ENCODE data around the gene ABR. TPM values are rescaled to one million over a fixed set of nuclear protein-coding genes. Genes with fewer than 3 reads are reported as not detected.

ABR gene
- total RNA-seq, 1 donor from 2014 or later: 92.7 TPM

DNA sequence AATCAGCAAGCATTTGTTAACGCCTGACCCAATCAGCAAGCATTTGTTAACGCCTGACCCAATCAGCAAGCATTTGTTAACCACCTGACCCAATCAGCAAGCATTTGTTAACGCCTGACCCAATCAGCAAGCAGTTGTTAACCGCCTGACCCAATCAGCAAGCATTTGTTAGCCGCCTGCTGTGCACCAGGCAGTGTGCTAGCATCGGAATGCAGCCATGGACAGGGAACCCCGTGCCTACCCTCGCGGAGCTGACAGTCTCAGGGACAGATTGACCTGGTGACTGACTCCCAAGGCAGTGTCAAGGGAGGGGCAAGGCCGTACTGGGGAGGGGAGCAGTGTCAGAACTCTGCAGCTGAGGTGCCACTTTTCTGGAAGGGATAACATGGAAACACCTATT, 66.9 kb downstream of the ABR start:
- Histone ChIP-seq H3K36me3 (no peaks in the 10 kb centered on the region), H4K20me1 (ENCODE audit: low read depth) (peaks cover 12% of the 10 kb centered on the region), H3K9ac (no peak overlapping the region), H3F3A (ENCODE audit: low read depth) (peaks cover 18% of the 10 kb centered on the region), H3K4me3 (no peak overlapping the region), H3K4me1 (peaks cover 19% of the 10 kb centered on the region), H3K79me2 (ENCODE audit: low read depth) (no peaks in the 10 kb centered on the region), H3K27me3 (peaks cover 10% of the 10 kb centered on the region), H2AFZ (replicated peaks) (no peak overlapping the region), H3K27ac (no peak overlapping the region), H3K9me3 (ENCODE audit: low read depth) (no peaks in the 10 kb centered on the region), H3K4me2 (no peak overlapping the region)
- Mint-ChIP-seq H3K27ac (no peak overlapping the region), H3K9me3 (no peaks in the 10 kb centered on the region), H3K36me3 (peaks cover 2% of the 10 kb centered on the region), H3K4me1 (peaks cover 52% of the 10 kb centered on the region), H3K27me3 (ENCODE audit: insufficient read depth, low read depth) (peaks cover 2% of the 10 kb centered on the region), H3K4me3 (no peak overlapping the region)
- DNase-seq (ENCODE audit: low spot score): no peak
- TF ChIP-seq EZH2 (IDR thresholded peaks at IDR 0.05) (no peak), EZH2phosphoT487 (IDR thresholded peaks at IDR 0.05) (no peak)
- TF ChIP-seq, protein P1, sequence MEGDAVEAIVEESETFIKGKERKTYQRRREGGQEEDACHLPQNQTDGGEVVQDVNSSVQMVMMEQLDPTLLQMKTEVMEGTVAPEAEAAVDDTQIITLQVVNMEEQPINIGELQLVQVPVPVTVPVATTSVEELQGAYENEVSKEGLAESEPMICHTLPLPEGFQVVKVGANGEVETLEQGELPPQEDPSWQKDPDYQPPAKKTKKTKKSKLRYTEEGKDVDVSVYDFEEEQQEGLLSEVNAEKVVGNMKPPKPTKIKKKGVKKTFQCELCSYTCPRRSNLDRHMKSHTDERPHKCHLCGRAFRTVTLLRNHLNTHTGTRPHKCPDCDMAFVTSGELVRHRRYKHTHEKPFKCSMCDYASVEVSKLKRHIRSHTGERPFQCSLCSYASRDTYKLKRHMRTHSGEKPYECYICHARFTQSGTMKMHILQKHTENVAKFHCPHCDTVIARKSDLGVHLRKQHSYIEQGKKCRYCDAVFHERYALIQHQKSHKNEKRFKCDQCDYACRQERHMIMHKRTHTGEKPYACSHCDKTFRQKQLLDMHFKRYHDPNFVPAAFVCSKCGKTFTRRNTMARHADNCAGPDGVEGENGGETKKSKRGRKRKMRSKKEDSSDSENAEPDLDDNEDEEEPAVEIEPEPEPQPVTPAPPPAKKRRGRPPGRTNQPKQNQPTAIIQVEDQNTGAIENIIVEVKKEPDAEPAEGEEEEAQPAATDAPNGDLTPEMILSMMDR (IDR thresholded peaks at IDR 0.05): no peak

DNA sequence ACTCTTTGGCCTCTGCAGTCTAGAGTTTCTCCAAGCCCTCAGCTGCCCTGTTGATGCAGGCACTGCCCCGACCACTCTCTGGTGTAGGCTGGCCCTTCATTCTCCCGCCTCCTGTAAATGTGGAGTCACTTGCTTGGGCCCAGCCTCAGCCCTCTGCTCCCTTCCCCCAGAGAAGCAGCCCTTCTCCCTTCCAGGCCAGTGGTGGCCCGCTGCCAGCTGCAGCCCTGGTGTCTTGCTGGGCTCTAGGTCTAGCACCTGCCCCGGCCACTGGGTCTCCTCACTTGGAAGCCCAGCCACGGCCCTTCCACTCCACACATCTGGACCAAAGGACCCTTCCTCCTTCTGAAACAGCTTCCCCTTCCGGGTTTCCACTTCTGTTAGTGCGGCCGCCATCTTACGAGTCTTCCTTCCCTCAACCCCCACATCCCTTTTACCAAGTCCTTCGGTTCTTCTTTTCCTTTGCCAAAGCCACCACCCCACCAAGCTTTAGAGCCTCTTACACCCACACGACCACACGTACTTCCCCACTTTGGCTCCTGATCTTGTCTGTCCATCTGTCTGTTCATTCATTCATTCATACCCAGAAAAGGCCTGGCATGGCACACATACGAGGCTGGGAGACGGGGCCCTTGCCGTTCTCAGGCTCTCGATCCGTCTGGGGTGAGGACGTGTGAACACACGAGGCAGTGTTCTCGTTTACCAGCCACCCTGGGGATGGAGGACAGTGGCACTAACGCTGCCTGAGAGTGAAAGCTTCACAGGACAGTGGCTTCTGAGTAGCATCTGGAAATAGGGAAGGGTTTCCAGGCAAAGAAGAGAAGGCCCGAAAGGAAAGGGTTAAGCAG, 68.0 kb downstream of the ABR start:
- Histone ChIP-seq H3K27ac (no peak overlapping the region), H3K79me2 (ENCODE audit: low read depth) (no peaks in the 10 kb centered on the region), H3K27me3 (peaks cover 14% of the 10 kb centered on the region), H3K9ac (no peak overlapping the region), H3K4me2 (no peak overlapping the region), H2AFZ (replicated peaks) (no peak overlapping the region), H3K4me3 (no peak overlapping the region), H3K36me3 (no peaks in the 10 kb centered on the region), H3K9me3 (ENCODE audit: low read depth) (no peaks in the 10 kb centered on the region), H3K4me1 (peaks cover 21% of the 10 kb centered on the region), H4K20me1 (ENCODE audit: low read depth) (peaks cover 21% of the 10 kb centered on the region), H3F3A (ENCODE audit: low read depth) (peaks cover 18% of the 10 kb centered on the region)
- H3K27ac Mint-ChIP-seq: peak overlapping the region; percentile 94
- H3K4me1 Mint-ChIP-seq: peaks cover 59% of the 10 kb centered on the region
- peaks cover 2% of the 10 kb centered on the region for H3K27me3 Mint-ChIP-seq (ENCODE audit: insufficient read depth, low read depth)
- H3K9me3 Mint-ChIP-seq: no peaks in the 10 kb centered on the region
- H3K36me3 Mint-ChIP-seq: peaks cover 2% of the 10 kb centered on the region
- DNase-seq (ENCODE audit: low spot score): no peak
- peak overlapping the region; percentile 72 for H3K4me3 Mint-ChIP-seq
- TF ChIP-seq, protein P1 (IDR thresholded peaks at IDR 0.05): no peak
- TF ChIP-seq EZH2 (IDR thresholded peaks at IDR 0.05) (no peak), EZH2phosphoT487 (IDR thresholded peaks at IDR 0.05) (no peak)

DNA sequence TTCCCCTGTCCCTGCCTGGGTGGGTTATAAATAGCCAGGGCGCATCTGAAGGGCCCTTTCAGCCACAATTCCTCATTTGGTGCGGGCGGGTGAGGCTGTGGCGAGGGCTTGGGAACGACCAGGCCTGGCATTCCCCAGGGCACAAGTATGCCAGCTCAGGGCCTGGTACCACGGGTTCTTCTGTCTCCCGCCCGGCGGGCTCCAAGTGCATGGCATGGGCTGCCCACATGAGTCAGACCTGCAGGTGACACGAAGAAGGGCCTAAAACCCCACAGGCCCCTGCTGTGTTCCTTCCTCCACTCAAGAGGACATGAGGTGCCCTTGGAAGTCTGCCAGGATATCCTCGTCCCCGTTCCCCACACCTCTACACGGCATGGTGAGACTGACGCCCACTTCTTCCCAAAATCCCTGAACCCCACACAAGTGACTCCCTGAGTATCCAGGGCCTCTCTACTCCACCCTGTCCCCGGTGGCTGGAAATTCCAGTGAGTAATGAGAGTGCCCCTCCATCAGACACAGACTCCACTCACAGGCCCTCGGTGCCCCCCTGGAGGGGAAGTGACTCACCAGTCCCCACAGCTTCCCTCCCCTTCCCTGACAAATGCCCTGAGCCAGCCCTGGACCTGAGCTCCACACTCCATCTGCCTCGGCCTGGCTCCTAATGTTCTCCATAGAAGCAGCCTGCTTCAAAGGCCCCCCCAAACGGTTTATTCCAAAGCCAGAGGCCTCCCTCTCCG, 68.8 kb downstream of the ABR start:
- peaks cover 2% of the 10 kb centered on the region for H3K27me3 Mint-ChIP-seq (ENCODE audit: insufficient read depth, low read depth)

More for the DNA sequence above, 68.8 kb downstream of the ABR start:
- Histone ChIP-seq H3K36me3 (no peaks in the 10 kb centered on the region), H3F3A (ENCODE audit: low read depth) (peaks cover 18% of the 10 kb centered on the region), H3K9me3 (ENCODE audit: low read depth) (no peaks in the 10 kb centered on the region), H3K27me3 (peaks cover 14% of the 10 kb centered on the region), H3K4me2 (no peak overlapping the region), H3K9ac (no peak overlapping the region), H3K27ac (no peak overlapping the region), H3K79me2 (ENCODE audit: low read depth) (no peaks in the 10 kb centered on the region), H3K4me3 (no peak overlapping the region), H2AFZ (replicated peaks) (no peak overlapping the region), H4K20me1 (ENCODE audit: low read depth) (peaks cover 21% of the 10 kb centered on the region), H3K4me1 (peaks cover 21% of the 10 kb centered on the region)
- no peaks in the 10 kb centered on the region for H3K36me3 Mint-ChIP-seq
- peak overlapping the region; percentile 72 for H3K4me3 Mint-ChIP-seq
- TF ChIP-seq EZH2phosphoT487 (IDR thresholded peaks at IDR 0.05) (no peak), EZH2 (IDR thresholded peaks at IDR 0.05) (no peak)
- TF ChIP-seq, protein P1 (IDR thresholded peaks at IDR 0.05): no peak
- H3K27ac Mint-ChIP-seq: peak overlapping the region; percentile 94
- H3K4me1 Mint-ChIP-seq: peaks cover 58% of the 10 kb centered on the region
- no peak for DNase-seq (ENCODE audit: low spot score)
- H3K9me3 Mint-ChIP-seq: no peaks in the 10 kb centered on the region
